ENCODE data around the gene HDAC4.

The HDAC4 gene

DNA sequence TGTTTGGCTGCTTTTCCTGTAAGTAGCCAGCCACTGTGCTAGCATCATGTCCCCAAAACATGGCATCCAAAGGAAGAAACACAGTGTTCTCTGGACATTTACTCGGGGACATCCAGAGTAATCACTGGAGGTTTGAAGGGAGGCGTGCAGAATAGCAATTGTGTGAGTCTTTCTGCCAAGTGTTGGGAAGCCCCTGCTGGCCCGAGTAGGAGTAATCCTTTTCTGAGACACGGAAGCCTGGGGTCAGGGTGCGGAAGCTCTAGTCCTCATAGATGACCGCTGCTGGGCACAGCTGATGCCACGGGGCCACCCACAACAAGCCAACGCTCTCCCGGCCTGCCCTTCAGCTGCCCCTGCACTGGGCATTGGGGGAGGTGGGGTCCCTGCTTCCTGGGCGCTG, 24.8 kb upstream of the HDAC4 start:
- no peak overlapping the region for H3K4me3 ChIP-seq (ENCODE audit: control insufficient read depth, low read depth, low read length)
- DNase-seq (ENCODE audit: low read depth), result no peak
- TF ChIP-seq, protein P1, sequence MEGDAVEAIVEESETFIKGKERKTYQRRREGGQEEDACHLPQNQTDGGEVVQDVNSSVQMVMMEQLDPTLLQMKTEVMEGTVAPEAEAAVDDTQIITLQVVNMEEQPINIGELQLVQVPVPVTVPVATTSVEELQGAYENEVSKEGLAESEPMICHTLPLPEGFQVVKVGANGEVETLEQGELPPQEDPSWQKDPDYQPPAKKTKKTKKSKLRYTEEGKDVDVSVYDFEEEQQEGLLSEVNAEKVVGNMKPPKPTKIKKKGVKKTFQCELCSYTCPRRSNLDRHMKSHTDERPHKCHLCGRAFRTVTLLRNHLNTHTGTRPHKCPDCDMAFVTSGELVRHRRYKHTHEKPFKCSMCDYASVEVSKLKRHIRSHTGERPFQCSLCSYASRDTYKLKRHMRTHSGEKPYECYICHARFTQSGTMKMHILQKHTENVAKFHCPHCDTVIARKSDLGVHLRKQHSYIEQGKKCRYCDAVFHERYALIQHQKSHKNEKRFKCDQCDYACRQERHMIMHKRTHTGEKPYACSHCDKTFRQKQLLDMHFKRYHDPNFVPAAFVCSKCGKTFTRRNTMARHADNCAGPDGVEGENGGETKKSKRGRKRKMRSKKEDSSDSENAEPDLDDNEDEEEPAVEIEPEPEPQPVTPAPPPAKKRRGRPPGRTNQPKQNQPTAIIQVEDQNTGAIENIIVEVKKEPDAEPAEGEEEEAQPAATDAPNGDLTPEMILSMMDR (conservative IDR thresholded peaks at IDR 0.05; ENCODE audit: control insufficient read depth, insufficient read depth, low read depth, low read length), result no peak

- DNase-seq (ENCODE audit: low read depth), result no peak
- TF ChIP-seq, protein P1 (conservative IDR thresholded peaks at IDR 0.05; ENCODE audit: control insufficient read depth, insufficient read depth, low read depth, low read length), result no peak
- H3K4me3 ChIP-seq (ENCODE audit: control insufficient read depth, low read depth, low read length), result no peak overlapping the region
Measured at GRCh38 chr2:239424337-239425045, 23.7 kb upstream of the HDAC4 start.

GRCh38 chr2:239423551-239423950, 22.7 kb upstream of the HDAC4 start:
- DNase-seq (ENCODE audit: low read depth), result no peak
- no peak overlapping the region for H3K4me3 ChIP-seq (ENCODE audit: control insufficient read depth, low read depth, low read length)
- TF ChIP-seq, protein P1 (conservative IDR thresholded peaks at IDR 0.05; ENCODE audit: control insufficient read depth, insufficient read depth, low read depth, low read length), result no peak

- TF ChIP-seq, protein P1 (conservative IDR thresholded peaks at IDR 0.05; ENCODE audit: control insufficient read depth, insufficient read depth, low read depth, low read length), result no peak
Measured at GRCh38 chr2:239421851-239422250, 21.0 kb upstream of the HDAC4 start.

DNA sequence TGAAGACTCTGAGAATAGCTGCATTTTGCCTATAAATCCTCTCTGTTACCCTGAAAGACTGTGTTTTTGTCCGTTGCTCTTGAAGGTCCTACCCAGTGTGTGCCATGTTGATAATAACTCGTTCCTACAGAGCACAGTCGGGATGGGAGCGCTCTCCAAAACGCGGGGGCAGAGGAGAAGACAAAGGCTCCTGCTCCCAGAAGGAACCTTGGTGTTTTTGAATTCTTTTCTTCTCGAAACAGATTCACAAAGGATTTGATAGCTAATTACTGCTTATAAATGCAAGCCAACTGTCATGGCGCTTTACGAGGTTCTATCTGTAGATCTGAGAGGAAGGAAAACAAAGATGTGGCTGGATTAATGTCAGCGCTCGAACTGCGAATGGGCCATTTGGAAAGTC, 19.3 kb upstream of the HDAC4 start:
- no peak for DNase-seq (ENCODE audit: low read depth)
- TF ChIP-seq, protein P1 (conservative IDR thresholded peaks at IDR 0.05; ENCODE audit: control insufficient read depth, insufficient read depth, low read depth, low read length), result no peak
- H3K4me3 ChIP-seq (ENCODE audit: control insufficient read depth, low read depth, low read length), result no peak overlapping the region

More at GRCh38 chr2:239421851-239422250, 21.0 kb upstream of the HDAC4 start:
- no peak overlapping the region for H3K4me3 ChIP-seq (ENCODE audit: control insufficient read depth, low read depth, low read length)
- DNase-seq (ENCODE audit: low read depth), result no peak

GRCh38 chr2:239418918-239419317, 18.1 kb upstream of the HDAC4 start:
- TF ChIP-seq, protein P1 (conservative IDR thresholded peaks at IDR 0.05; ENCODE audit: control insufficient read depth, insufficient read depth, low read depth, low read length), result no peak
- DNase-seq (ENCODE audit: low read depth), result no peak
- no peak overlapping the region for H3K4me3 ChIP-seq (ENCODE audit: control insufficient read depth, low read depth, low read length)

All from fibroblast of mammary gland (primary cell).